ENCODE data around the gene NPB.

GRCh38 chr17:81910840-81911276, 8.8 kb downstream of the NPB start:
- TF ChIP-seq POLR2A (IDR thresholded peaks at IDR 0.05) (no peak), CTCF (IDR thresholded peaks at IDR 0.05) (no peak)

Measured in heart left ventricle (tissue), 13 donors.